HEK293 (cell line): ENCODE measurements around the gene ANKRD33B.
A peak's percentile ranks its signal among the peaks of the same experiment; 100 is the strongest.

Experiments used
- FEZF1 ChIP-seq: fragments of 450-650 bp; formaldehyde crosslinking; IDR thresholded peaks from 2 replicates; pipeline ENCODE4 v1.5.1; 2016; ENCODE audit warnings: missing biosample characterization, missing genetic modification characterization
- GFI1B ChIP-seq: fragments of 450-650 bp; formaldehyde crosslinking; IDR thresholded peaks from 2 replicates; pipeline ENCODE4 v1.5.1; 2016; ENCODE audit warnings: missing biosample characterization, missing genetic modification characterization
- GLI2 ChIP-seq: fragments of 450-650 bp; formaldehyde crosslinking; IDR thresholded peaks from 2 replicates; pipeline ENCODE4; 2017; ENCODE audit warnings: missing biosample characterization, missing genetic modification characterization, low read depth, borderline replicate concordance
- IKZF3 ChIP-seq: fragments of 450-650 bp; IDR thresholded peaks from 2 replicates; pipeline ENCODE4 v1.5.0; 2018; ENCODE audit warnings: missing biosample characterization, mild to moderate bottlenecking, missing genetic modification characterization, moderate library complexity
- KLF8 ChIP-seq: fragments of 450-650 bp; formaldehyde crosslinking; IDR thresholded peaks from 2 replicates; pipeline ENCODE4 v1.5.1; 2016; ENCODE audit warnings: missing biosample characterization, missing genetic modification characterization
- MEIS1 ChIP-seq: sonication (generic); formaldehyde crosslinking; IDR thresholded peaks from 2 replicates; pipeline ENCODE4 v1.8.1; 2022; ENCODE audit warnings: missing genetic modification reagents, mild to moderate bottlenecking, borderline replicate concordance
- MZF1 ChIP-seq: fragments of 450-650 bp; formaldehyde crosslinking; IDR thresholded peaks from 2 replicates; pipeline ENCODE4 v1.5.1; 2017; ENCODE audit warnings: missing biosample characterization, missing genetic modification characterization, borderline replicate concordance
- PRDM1 ChIP-seq: fragments of 450-650 bp; formaldehyde crosslinking; IDR thresholded peaks from 2 replicates; pipeline ENCODE4; 2016; ENCODE audit warnings: missing biosample characterization, missing genetic modification characterization
- SALL2 ChIP-seq: fragments of 450-650 bp; formaldehyde crosslinking; IDR thresholded peaks from 2 replicates; pipeline ENCODE4 v1.5.0; 2017; ENCODE audit warnings: missing biosample characterization, mild to moderate bottlenecking, missing genetic modification characterization, borderline replicate concordance
- SP7 ChIP-seq: fragments of 450-650 bp; formaldehyde crosslinking; IDR thresholded peaks from 2 replicates; pipeline ENCODE4 v1.5.1; 2016; ENCODE audit warnings: missing biosample characterization, missing genetic modification characterization
- ZBTB1 ChIP-seq: fragments of 450-650 bp; formaldehyde crosslinking; IDR thresholded peaks from 2 replicates; pipeline ENCODE4 v1.5.1; 2016; ENCODE audit warnings: missing biosample characterization, missing genetic modification characterization
- ZFP41 ChIP-seq: fragments of 450-650 bp; formaldehyde crosslinking; IDR thresholded peaks from 2 replicates; pipeline ENCODE4 v1.5.1; 2016; ENCODE audit warnings: missing biosample characterization, missing genetic modification characterization, borderline replicate concordance
- ZNF146 ChIP-seq: fragments of 450-650 bp; formaldehyde crosslinking; IDR thresholded peaks from 2 replicates; pipeline ENCODE4 v1.5.1; 2016; ENCODE audit warnings: missing biosample characterization, missing genetic modification characterization
- ZNF501 ChIP-seq: fragments of 450-650 bp; formaldehyde crosslinking; IDR thresholded peaks from 2 replicates; pipeline ENCODE4 v1.5.1; 2016; ENCODE audit warnings: missing biosample characterization, missing genetic modification characterization
- ZNF544 ChIP-seq: fragments of 450-650 bp; formaldehyde crosslinking; IDR thresholded peaks from 2 replicates; pipeline ENCODE4 v1.5.0; 2017; ENCODE audit warnings: missing biosample characterization, missing genetic modification characterization
- ZNF548 ChIP-seq: fragments of 450-650 bp; formaldehyde crosslinking; IDR thresholded peaks from 2 replicates; pipeline ENCODE4 v1.5.1; 2016; ENCODE audit warnings: missing biosample characterization, missing genetic modification characterization
- ZNF561 ChIP-seq: fragments of 450-650 bp; IDR thresholded peaks from 2 replicates; pipeline ENCODE4 v1.5.1; 2018; ENCODE audit warnings: missing biosample characterization, missing genetic modification characterization, borderline replicate concordance
- ZNF610 ChIP-seq: fragments of 450-650 bp; formaldehyde crosslinking; IDR thresholded peaks from 2 replicates; pipeline ENCODE4 v1.5.1; 2016; ENCODE audit warnings: missing biosample characterization, missing genetic modification characterization, borderline replicate concordance
- ZNF830 ChIP-seq: fragments of 450-650 bp; IDR thresholded peaks from 2 replicates; pipeline ENCODE4 v1.5.0; 2018; ENCODE audit warnings: missing biosample characterization, missing genetic modification characterization, low read depth, mild to moderate bottlenecking, moderate library complexity
- ZXDB ChIP-seq: fragments of 450-650 bp; formaldehyde crosslinking; IDR thresholded peaks from 2 replicates; pipeline ENCODE4 v1.5.1; 2016; ENCODE audit warnings: missing biosample characterization, missing genetic modification characterization
- TF ChIP-seq, protein P1 (sequence below): fragments of 450-650 bp; formaldehyde crosslinking; IDR thresholded peaks from 2 replicates; pipeline ENCODE4 v1.5.1; 2016; ENCODE audit warnings: missing biosample characterization, missing genetic modification characterization, borderline replicate concordance
- TF ChIP-seq, protein P2 (sequence below): fragments of 450-650 bp; formaldehyde crosslinking; IDR thresholded peaks from 2 replicates; pipeline ENCODE4 v1.5.1; 2016; ENCODE audit warnings: missing biosample characterization, missing genetic modification characterization
- TF ChIP-seq, protein P3 (sequence below): fragments of 450-650 bp; formaldehyde crosslinking; optimal IDR thresholded peaks from 2 replicates; pipeline ENCODE3; 2016; ENCODE audit warnings: missing biosample characterization, mild to moderate bottlenecking, missing genetic modification characterization
- TF ChIP-seq, protein P4 (sequence below): fragments of 450-650 bp; formaldehyde crosslinking; conservative IDR thresholded peaks from 2 replicates; pipeline ENCODE4 v1.5.1; 2016; ENCODE audit warnings: low read depth, missing biosample characterization, missing genetic modification characterization
- TF ChIP-seq, protein P5 (sequence below): fragments of 450-650 bp; IDR thresholded peaks from 2 replicates; pipeline ENCODE4 v1.5.1; 2018; ENCODE audit warnings: missing biosample characterization, missing genetic modification characterization
- TF ChIP-seq, protein P6 (sequence below): fragments of 450-650 bp; formaldehyde crosslinking; IDR thresholded peaks from 2 replicates; pipeline ENCODE4 v1.5.1; 2017; ENCODE audit warnings: missing biosample characterization, missing genetic modification characterization

The ANKRD33B gene

DNA sequence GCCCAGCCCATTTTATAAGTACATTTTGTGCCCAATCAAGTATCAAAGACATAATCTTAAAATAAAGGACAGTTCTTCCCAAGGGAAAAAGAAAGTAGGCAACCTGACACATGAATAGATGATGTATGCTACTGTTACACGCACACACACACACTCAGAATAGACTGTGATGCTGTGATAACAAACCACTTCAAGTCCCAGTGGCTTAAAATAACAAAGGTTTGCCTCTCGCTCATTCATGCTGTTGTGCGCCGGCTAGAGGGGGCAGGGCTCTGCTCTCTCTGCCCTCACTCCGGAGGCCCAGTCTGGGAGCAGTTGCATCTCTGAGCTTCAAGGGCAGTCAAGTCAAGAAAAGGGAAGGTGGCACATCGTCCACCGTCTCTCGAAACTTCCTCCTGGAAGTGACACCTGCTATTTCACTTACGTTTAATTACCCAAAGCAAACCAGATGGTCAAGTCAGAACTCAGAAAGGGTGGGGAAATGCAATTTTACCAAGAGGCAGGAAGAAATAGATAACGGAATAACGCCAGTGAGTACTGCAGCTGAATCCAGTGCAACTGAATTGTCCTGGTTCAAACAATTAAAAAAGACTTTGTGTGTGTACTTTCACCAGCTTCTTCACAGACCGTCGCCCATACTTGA, 43.3 kb downstream of the ANKRD33B start (continued):
- no peak for TF ChIP-seq ZNF146
- TF ChIP-seq PRDM1: peak; percentile 75; the same call in 1 of the 2 replicates
- TF ChIP-seq MZF1 (tag by site-specific recombination): no peak; the same call in 1 of the 2 replicates
- peak; percentile 99 for TF ChIP-seq IKZF3 (tag by site-specific recombination)
- TF ChIP-seq GLI2: peak; percentile 83
- peak; percentile 95 for TF ChIP-seq SP7 (tag by site-specific recombination)
- TF ChIP-seq, protein P1, sequence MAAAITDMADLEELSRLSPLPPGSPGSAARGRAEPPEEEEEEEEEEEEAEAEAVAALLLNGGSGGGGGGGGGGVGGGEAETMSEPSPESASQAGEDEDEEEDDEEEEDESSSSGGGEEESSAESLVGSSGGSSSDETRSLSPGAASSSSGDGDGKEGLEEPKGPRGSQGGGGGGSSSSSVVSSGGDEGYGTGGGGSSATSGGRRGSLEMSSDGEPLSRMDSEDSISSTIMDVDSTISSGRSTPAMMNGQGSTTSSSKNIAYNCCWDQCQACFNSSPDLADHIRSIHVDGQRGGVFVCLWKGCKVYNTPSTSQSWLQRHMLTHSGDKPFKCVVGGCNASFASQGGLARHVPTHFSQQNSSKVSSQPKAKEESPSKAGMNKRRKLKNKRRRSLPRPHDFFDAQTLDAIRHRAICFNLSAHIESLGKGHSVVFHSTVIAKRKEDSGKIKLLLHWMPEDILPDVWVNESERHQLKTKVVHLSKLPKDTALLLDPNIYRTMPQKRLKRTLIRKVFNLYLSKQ (tag by site-specific recombination): no peak
- peak; percentile 99 for TF ChIP-seq FEZF1 (tag by site-specific recombination)
- TF ChIP-seq ZNF830 (tag by site-specific recombination): no peak
- TF ChIP-seq, protein P2, sequence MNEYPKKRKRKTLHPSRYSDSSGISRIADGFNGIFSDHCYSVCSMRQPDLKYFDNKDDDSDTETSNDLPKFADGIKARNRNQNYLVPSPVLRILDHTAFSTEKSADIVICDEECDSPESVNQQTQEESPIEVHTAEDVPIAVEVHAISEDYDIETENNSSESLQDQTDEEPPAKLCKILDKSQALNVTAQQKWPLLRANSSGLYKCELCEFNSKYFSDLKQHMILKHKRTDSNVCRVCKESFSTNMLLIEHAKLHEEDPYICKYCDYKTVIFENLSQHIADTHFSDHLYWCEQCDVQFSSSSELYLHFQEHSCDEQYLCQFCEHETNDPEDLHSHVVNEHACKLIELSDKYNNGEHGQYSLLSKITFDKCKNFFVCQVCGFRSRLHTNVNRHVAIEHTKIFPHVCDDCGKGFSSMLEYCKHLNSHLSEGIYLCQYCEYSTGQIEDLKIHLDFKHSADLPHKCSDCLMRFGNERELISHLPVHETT (tag by site-specific recombination): peak; percentile 82; the same call in 1 of the 2 replicates
- TF ChIP-seq ZBTB1 (tag by site-specific recombination): peak; percentile 79; the same call in 1 of the 2 replicates
- no peak for TF ChIP-seq MEIS1
- TF ChIP-seq, protein P3, sequence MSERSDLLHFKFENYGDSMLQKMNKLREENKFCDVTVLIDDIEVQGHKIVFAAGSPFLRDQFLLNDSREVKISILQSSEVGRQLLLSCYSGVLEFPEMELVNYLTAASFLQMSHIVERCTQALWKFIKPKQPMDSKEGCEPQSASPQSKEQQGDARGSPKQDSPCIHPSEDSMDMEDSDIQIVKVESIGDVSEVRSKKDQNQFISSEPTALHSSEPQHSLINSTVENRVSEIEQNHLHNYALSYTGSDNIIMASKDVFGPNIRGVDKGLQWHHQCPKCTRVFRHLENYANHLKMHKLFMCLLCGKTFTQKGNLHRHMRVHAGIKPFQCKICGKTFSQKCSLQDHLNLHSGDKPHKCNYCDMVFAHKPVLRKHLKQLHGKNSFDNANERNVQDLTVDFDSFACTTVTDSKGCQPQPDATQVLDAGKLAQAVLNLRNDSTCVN (tag by site-specific recombination): peak; percentile 34
- no peak for TF ChIP-seq ZFP41 (tag by site-specific recombination)
- TF ChIP-seq ZNF544 (tag by site-specific recombination): no peak
- peak; percentile 96 for TF ChIP-seq GFI1B (tag by site-specific recombination)
- TF ChIP-seq ZNF501: 0 out of 2 replicates have a peak, but pooled peaks have one; percentile 60
- TF ChIP-seq, protein P4, sequence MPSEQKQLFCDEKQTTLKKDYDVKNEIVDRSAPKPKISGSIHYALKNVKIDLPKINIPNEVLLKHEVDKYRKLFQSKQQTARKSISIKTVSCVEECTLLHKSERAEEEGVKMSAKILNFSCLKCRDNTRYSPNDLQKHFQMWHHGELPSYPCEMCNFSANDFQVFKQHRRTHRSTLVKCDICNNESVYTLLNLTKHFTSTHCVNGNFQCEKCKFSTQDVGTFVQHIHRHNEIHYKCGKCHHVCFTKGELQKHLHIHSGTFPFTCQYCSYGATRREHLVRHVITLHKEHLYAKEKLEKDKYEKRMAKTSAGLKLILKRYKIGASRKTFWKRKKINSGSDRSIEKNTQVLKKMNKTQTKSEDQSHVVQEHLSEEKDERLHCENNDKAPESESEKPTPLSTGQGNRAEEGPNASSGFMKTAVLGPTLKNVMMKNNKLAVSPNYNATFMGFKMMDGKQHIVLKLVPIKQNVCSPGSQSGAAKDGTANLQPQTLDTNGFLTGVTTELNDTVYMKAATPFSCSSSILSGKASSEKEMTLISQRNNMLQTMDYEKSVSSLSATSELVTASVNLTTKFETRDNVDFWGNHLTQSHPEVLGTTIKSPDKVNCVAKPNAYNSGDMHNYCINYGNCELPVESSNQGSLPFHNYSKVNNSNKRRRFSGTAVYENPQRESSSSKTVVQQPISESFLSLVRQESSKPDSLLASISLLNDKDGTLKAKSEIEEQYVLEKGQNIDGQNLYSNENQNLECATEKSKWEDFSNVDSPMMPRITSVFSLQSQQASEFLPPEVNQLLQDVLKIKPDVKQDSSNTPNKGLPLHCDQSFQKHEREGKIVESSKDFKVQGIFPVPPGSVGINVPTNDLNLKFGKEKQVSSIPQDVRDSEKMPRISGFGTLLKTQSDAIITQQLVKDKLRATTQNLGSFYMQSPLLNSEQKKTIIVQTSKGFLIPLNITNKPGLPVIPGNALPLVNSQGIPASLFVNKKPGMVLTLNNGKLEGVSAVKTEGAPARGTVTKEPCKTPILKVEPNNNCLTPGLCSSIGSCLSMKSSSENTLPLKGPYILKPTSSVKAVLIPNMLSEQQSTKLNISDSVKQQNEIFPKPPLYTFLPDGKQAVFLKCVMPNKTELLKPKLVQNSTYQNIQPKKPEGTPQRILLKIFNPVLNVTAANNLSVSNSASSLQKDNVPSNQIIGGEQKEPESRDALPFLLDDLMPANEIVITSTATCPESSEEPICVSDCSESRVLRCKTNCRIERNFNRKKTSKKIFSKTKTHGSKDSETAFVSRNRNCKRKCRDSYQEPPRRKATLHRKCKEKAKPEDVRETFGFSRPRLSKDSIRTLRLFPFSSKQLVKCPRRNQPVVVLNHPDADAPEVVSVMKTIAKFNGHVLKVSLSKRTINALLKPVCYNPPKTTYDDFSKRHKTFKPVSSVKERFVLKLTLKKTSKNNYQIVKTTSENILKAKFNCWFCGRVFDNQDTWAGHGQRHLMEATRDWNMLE (tag by site-specific recombination): peak; percentile 34; the same call in 1 of the 2 replicates
- TF ChIP-seq ZXDB: peak; percentile 91
- peak; percentile 89 for TF ChIP-seq KLF8 (tag by site-specific recombination)
- peak; percentile 95 for TF ChIP-seq ZNF561
- TF ChIP-seq, protein P5, sequence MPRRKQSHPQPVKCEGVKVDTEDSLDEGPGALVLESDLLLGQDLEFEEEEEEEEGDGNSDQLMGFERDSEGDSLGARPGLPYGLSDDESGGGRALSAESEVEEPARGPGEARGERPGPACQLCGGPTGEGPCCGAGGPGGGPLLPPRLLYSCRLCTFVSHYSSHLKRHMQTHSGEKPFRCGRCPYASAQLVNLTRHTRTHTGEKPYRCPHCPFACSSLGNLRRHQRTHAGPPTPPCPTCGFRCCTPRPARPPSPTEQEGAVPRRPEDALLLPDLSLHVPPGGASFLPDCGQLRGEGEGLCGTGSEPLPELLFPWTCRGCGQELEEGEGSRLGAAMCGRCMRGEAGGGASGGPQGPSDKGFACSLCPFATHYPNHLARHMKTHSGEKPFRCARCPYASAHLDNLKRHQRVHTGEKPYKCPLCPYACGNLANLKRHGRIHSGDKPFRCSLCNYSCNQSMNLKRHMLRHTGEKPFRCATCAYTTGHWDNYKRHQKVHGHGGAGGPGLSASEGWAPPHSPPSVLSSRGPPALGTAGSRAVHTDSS (tag by site-specific recombination): 0 out of 2 replicates have a peak, but pooled peaks have one; percentile 52
- peak; percentile 86 for TF ChIP-seq ZNF610 (tag by site-specific recombination)
- TF ChIP-seq, protein P6, sequence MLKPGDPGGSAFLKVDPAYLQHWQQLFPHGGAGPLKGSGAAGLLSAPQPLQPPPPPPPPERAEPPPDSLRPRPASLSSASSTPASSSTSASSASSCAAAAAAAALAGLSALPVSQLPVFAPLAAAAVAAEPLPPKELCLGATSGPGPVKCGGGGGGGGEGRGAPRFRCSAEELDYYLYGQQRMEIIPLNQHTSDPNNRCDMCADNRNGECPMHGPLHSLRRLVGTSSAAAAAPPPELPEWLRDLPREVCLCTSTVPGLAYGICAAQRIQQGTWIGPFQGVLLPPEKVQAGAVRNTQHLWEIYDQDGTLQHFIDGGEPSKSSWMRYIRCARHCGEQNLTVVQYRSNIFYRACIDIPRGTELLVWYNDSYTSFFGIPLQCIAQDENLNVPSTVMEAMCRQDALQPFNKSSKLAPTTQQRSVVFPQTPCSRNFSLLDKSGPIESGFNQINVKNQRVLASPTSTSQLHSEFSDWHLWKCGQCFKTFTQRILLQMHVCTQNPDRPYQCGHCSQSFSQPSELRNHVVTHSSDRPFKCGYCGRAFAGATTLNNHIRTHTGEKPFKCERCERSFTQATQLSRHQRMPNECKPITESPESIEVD (tag by site-specific recombination): peak; percentile 80
- no peak for TF ChIP-seq ZNF548 (tag by site-specific recombination)
- TF ChIP-seq SALL2: no peak
